GM18861 (cell line): ENCODE data around the gene LHX3.

Source experiments
- ATAC-seq: cut with Tn5 transposase; IDR thresholded peaks from one replicate; pipeline ENCODE4 v1.9.1; 2021; ENCODE audit not compliant: unreplicated experiment

The LHX3 gene

DNA sequence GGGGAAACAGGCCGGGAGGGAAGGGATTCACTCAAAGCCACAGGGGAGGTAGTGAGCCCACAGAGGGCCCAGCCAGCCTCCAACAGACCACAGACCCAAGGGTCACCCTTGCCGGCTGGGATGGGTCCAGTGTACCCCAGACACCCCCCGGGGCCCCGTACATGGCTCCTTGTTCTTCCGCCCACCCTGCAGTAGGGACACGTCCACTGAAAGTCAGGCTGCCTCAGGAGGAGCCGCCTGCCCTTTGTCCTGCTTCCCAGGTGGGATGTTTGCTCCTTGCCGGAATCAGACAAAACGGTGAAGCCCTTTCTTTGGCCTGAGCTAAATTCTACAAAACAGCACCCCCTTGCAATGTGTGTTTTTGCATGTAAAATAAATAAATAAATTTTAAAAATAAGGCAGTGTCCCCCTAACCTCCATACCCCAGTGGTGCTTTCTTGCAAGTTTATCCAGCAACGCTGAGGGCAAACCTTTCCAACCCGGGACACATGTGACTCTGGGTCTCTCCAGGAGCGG, 25.8 kb downstream of the LHX3 start:
- ATAC-seq, result no peak

DNA sequence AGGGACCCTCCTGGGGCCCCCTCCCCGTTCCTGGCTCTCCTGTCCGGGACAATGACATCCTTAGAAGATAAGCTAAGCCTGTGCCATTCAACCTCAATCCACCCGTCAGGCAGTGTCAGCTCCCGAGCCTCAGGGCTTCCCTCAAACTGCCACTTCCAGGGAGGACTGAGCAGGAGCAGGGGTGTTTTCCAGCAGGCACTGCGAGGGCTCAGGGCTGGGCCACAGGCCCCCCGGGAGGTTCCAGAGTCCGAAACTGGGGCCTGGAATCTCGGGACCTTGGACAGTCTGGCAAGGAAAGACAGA, 26.2 kb downstream of the LHX3 start:
- ATAC-seq, result no peak

- no peak for ATAC-seq
Measured at GRCh38 chr9:136178061-136178772, 26.7 kb downstream of the LHX3 start.

DNA sequence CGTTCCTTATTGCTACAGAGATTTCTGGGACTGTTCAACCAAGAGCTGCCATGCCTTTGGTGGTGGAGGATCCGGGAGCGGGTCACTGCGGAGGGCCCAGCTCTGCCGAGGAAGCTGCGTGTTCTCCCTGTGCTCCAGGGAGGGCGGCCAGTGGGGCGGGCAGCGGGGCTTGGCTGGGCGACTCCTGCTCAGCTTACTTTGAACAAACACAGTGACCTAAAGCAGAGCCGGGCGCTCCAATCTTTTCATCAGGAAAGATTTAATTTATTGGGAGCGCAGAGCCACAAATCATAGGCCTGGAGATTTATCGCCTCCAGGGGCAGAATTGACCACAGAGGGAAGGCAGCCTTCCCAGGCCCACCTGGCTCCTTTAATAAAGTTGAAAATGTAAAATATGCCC, 27.7 kb downstream of the LHX3 start:
- ATAC-seq, result no peak

- no peak for ATAC-seq
Measured at GRCh38 chr9:136175616-136176197, 29.2 kb downstream of the LHX3 start.

DNA sequence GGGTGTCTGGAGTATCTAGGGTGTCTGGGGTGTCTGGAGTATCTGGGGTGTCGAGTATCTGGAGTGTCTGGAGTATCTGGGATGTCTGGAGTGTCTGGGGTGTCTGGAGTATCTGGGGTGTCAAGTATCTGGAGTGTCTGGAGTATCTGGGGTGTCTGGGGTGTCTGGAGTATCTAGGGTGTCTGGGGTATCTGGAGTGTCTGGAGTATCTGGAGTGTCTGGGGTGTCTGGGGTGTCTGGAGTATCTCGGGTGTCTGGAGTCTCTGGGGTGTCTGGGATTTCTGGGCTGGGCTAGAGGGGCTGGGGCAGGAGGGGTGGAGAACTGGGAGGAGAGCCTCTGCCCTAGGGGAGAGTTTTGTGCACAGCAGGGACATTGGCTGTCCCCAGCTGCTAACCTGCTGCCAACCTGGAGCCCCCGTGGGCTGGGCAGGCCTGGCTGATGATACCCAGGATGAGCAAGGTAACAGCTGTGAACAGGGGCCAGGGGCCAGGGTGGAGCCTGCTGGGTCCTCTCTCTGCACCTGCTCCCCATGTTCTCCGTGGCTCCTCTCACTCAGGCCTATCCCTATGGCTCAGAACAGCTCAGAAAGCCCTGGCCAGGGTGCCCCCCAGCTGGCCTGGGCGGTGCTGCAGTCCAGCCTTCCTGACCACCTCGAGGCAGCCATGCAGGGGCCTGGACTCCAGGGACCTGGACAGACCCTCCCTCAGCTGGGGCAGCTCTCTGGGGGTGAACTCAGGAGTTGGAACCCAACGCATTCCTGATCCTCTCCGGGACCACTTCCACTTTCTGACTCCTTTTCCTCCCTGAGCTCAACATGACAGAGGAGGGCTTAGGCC, 29.9 kb downstream of the LHX3 start:
- ATAC-seq, result no peak

DNA sequence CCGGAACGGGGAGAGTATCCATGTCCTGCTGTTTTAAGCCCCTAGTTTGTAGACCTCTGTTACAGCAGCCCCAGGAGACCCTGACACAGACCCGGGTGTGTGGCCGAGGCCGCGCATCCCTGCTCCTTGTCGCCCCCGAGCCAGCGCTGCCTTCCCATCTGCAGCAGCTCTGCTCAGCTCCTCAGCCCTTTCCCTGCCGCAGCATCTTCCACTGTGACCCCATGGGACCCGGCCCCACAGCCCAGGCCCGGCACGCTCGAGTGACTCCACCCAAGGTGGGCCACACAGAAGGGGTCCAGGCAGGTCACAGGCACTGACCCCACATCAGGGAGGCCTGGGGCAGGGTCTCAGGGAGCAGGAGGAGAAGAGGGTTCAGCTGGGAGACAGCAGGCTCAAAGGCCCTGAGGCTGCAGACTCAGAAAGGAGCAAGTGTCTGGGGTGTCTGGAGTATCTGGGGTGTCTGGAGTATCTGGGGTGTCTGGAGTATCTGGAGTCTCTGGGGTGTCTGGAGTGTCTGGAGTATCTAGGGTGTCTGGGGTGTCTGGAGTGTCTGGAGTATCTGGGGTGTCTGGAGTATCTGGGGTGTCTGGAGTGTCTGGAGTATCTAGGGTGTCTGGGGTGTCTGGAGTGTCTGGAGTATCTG, 31.2 kb downstream of the LHX3 start:
- ATAC-seq, result no peak

DNA sequence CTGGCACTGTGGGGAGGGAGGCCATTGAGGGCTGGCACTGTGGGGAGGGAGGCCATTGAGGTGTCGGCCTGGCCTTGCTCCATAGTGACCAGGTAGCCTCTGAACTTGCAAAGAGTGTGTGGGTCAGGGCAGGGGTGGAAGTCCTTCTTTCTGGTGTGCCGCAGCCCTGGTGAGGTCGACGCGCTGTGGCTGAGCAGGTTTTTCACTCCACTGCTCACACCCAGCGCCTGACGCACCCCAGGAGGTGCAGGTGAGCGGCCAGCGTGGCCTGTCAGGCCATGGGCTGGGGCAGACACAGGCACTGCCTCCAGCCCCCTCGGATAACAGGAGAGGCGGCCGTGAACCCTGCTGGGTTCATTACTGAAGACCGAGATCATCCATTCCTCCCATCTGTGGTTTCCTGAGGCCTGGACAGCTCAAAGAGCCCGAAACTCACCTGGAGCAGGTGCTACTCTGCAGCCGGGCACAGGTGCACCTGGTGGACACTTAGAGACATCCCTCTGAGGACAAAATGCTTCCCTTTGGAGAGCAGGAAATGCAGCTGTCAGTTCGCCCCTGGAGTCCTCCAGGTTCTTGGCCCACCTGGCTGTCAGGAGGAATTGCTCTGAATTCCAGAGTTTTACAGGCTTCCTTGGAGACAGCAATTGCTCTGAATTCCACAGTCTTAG, 32.4 kb downstream of the LHX3 start:
- no peak for ATAC-seq

GRCh38 chr9:136171801-136172411, 33.0 kb downstream of the LHX3 start:
- no peak for ATAC-seq

DNA sequence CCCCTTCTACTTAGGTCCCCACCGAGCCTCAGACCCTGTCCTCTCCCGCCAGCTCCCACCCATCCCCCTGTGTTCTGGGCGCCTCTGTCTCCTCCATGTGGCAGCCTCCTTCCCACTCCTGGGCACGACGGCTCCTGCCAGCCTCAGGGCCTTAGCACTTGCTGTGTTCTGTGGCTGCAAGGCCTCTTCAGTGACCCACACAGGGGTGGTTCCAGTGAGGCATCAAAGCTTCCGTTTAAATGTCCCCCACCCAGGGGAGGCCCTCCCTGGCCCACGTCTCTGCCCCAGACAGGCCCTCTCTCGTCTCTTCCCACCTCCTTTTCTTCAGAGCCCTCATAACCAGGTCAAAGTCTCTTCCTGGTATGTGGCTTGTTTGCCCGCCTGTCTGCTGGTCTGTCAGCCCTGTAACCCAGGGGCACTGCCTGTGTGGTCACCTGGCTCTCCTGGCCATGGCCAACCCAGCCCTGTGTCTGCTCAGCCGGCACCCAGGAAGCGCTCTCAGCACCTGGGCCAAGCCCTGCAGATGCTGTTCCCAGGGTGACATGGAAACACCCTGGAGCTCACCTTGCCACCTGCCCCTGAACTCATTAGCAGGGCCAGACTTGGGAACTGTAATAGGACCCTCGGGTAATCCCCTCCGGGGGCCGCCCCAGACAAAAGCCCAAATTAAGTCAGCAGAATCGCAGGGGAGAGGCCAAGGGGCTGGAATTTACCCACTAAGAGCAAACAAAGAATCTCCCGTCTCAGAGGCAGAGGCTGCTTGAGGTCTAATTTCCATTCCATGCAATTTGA, 33.7 kb downstream of the LHX3 start:
- no peak for ATAC-seq

GRCh38 chr9:136170006-136170901, 34.7 kb downstream of the LHX3 start:
- ATAC-seq, result no peak

DNA sequence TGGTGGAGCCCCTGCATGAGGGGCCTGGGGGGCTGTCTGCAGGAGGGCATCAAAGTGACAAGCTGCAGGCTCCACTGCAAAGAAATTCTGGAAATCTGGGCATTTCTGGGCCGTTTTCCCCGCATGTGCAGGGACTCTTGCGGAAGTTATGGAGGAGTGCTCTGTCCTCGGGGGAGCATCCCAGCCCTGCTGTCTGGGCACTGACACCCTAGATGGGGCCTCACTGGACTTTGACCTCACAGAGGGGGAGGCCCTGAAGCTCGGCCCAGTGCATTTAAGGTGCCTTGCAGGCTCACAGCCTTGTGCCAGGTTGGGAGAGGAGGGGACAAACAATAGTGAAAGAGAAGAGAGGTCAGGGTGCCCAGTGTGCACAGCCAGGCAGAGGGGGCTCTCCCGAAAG, 35.4 kb downstream of the LHX3 start:
- ATAC-seq, result no peak

- no peak for ATAC-seq
Measured at GRCh38 chr9:136163248-136163850, 41.6 kb downstream of the LHX3 start.

DNA sequence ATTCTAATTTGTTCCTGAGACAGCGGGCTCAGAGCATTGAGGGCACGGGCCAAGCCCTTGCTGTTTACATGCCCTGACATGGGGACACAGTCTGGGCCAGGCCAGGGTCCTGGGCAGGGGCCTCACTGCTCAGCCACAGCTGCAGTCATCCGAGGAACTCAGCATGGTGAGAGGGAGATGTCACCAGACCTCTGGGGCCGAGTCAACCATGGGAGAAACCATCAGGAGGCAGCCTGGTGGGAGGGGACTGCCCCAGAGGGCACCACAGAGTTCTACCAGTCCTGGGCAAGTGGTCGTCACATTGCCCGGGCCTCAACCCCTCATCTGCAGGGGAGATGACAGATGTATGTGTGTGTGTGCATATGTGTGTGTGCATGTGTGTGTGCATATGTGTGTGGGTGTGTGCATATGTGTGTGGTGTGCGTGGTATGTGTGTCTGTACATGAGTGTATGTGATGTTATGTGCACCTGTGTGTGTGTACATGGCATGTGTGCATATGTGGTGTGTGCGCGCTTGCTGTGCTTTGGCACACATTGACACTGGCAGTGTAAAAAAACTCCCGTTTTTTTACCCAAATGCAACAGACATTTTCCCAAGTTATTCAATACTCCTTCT, 43.8 kb downstream of the LHX3 start:
- ATAC-seq, result no peak

DNA sequence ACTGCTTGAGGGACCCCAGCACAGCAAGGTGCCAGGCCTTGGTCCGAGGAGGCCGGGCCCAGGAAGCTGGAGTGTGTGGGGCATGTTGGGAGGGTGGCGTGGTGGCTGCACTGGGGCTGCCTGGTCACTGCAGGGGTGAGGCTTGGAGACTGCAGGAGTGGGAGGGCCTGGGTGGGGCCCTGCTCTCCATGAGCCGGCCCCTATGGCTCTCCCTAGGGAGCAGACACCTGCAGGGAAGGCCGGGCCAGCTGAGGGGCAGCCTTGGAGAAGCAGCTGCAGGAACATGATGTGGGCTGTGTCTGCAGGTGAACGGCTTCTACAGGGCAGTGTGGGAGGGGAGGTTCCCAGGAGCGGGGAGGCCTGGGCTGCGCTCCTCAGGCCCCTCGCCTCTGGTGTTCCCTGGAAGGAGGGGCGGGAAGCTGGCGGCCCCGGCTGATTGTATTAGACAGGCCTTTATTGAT, 44.5 kb downstream of the LHX3 start:
- ATAC-seq, result no peak

DNA sequence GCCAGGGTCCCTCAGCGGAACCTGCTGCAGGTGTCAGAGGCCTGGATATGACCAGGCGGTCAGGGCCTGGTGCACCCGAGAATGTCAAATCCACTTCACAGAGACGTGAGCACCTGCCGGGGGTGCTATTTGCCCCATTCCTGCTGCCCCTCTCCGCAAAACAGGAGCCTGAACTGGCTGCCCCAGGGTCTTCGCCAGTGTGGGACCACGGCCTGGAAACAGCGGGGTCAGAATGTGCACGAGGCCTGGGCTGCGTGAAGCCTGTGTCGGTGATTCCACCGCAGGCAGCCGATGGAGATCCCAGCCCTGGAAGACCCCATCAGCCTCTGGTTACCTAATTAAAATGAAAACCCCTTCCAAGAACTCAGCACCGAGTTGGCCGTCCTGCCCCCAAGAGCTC, 45.1 kb downstream of the LHX3 start:
- no peak for ATAC-seq

GRCh38 chr9:136157477-136158265, 47.3 kb downstream of the LHX3 start:
- no peak for ATAC-seq
